Kidney (tissue), 14 donors: ENCODE measurements around the gene GPRC5D. TPM values are rescaled to one million over a fixed set of nuclear protein-coding genes. Genes with fewer than 3 reads are reported as not detected.

Experiments used
- DNase-seq, 5 donors: peaks; one replicate each; pipeline ENCODE4 v3.0.0-alpha.2; 2013 to 2020
- FAIRE-seq: peaks from 2 replicates; lab custom pipeline; 2012; peaks lifted over from hg19 to GRCh38; lab: Jason Lieb, UNC
- H3K27ac ChIP-seq, 2 donors: one replicate each; pipeline ENCODE4 v1.7.0; 2013; ENCODE audit warnings: low read depth in 2 of 2, low read length in 2 of 2, inconsistent platforms in 1 of 2
- H3K27me3 ChIP-seq: one replicate; pipeline ENCODE4 v1.7.1; 2013; ENCODE audit warnings: low read length, inconsistent platforms; ENCODE audit not compliant: control insufficient read depth, insufficient read depth
- H3K36me3 ChIP-seq, 3 donors: one replicate each; pipeline versions ENCODE4 v1.7.0 to v1.7.1; 2013; ENCODE audit warnings: low read length in 3 of 3, control low read depth in 1 of 3, inconsistent platforms in 1 of 3; ENCODE audit not compliant: insufficient read depth in 3 of 3, control insufficient read depth in 2 of 3
- H3K4me1 ChIP-seq, 3 donors: one replicate each; pipeline versions ENCODE4 v1.7.0 to v1.7.1; 2013; ENCODE audit warnings: low read length in 3 of 3, inconsistent platforms in 1 of 3, low read depth in 1 of 3; ENCODE audit not compliant: control insufficient read depth in 2 of 3, insufficient read depth in 2 of 3
- H3K4me3 ChIP-seq, 3 donors: one replicate each; pipeline versions ENCODE4 v1.7.0 to v1.8.1; 2013; ENCODE audit warnings: low read length in 3 of 3, control low read depth in 1 of 3, inconsistent platforms in 1 of 3
- H3K9ac ChIP-seq, 3 donors: one replicate each; pipeline versions ENCODE4 v1.7.0 to v1.7.1; 2013; ENCODE audit warnings: low read length in 3 of 3, control low read depth in 1 of 3, inconsistent platforms in 1 of 3
- H3K9me3 ChIP-seq, 3 donors: one replicate each; pipeline versions ENCODE4 v1.7.0 to v1.7.1; 2013; ENCODE audit warnings: low read length in 3 of 3, control low read depth in 1 of 3, inconsistent platforms in 1 of 3; ENCODE audit not compliant: control insufficient read depth in 2 of 3, insufficient read depth in 1 of 3
- intact Hi-C: fragments of 100-400 bp; cut with DNase I; formaldehyde crosslinking; loops from one replicate; pipeline ENCODE4 v1.11.1; 2022
- polyA plus RNA-seq: library from polyadenylated mRNA; stranded (reverse); fragments of 350-450 nt; fragmentation: Illumina TruSeq; extraction: RNeasy Lipid Tissue Mini Kit (QIAGEN cat#74804); gene quantifications from one replicate; pipeline ENCODE4 v1.2.3, GENCODE V29; 2014; ENCODE audit warnings: low read depth, low replicate concordance; ENCODE audit not compliant: insufficient read depth
- total RNA-seq: library from RNA; stranded (reverse); fragmentation: NEBNext Ultra II Directional; extraction: Animal tissue kit (Norgen Biotek cat#: 25700); gene quantifications from one replicate; pipeline ENCODE4 v1.2.1, GENCODE V29; 2021
- TF ChIP-seq, protein P1 (sequence below): IDR thresholded peaks from 3 replicates; pipeline ENCODE4 v1.5.1; 2012; ENCODE audit warnings: mild to moderate bottlenecking, moderate library complexity, borderline replicate concordance; ENCODE audit not compliant: insufficient read depth; ENCODE audit errors: extremely low read depth
- donor health status: control.
- donor health status: control.
- donor health status: control.
- donor health status: control.
- donor health status: control.
- donor health status: DM: yes; HTN: yes; CAD: no.
- donor health status: Normal renal cell carcinoma (clear cell type).

The GPRC5D gene
- total and polyA plus RNA-seq, 2 donors from 2014 or later: 0.25 TPM; not detected in 1

DNA sequence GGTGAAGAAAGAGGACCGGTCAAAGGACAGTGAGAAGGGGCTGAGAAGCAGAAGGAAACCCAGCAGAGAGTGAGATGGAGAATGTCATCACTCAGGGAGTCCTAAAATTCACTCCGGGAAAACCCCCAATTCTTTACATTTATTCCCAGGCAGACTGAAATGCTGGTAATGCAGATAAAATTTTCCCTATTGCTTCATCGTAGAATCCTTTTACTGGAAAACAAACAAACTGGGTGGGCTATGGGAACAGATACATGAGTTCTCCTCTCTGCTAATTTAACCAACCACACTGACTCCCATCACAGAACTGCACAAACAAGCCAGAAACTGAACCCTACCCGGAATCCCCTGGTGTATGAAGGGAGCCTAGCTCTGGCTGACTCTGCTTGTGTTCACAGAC lies 27.2 kb upstream of the GPRC5D start:
- Histone ChIP-seq H3K27me3 (no peaks in the 10 kb centered on the region), H3K4me1 (no peaks in the 10 kb centered on the region), H3K9ac (no peak overlapping the region), H3K36me3 (peaks cover 7 to 33% (median 21%) of the 10 kb centered on the region in 3 donors), H3K4me3 (no peak overlapping the region), H3K9me3 (no peaks in the 10 kb centered on the region), H3K27ac (no peak overlapping the region)
- no peak for DNase-seq
- TF ChIP-seq, protein P1, sequence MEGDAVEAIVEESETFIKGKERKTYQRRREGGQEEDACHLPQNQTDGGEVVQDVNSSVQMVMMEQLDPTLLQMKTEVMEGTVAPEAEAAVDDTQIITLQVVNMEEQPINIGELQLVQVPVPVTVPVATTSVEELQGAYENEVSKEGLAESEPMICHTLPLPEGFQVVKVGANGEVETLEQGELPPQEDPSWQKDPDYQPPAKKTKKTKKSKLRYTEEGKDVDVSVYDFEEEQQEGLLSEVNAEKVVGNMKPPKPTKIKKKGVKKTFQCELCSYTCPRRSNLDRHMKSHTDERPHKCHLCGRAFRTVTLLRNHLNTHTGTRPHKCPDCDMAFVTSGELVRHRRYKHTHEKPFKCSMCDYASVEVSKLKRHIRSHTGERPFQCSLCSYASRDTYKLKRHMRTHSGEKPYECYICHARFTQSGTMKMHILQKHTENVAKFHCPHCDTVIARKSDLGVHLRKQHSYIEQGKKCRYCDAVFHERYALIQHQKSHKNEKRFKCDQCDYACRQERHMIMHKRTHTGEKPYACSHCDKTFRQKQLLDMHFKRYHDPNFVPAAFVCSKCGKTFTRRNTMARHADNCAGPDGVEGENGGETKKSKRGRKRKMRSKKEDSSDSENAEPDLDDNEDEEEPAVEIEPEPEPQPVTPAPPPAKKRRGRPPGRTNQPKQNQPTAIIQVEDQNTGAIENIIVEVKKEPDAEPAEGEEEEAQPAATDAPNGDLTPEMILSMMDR: no peak
- no peak for FAIRE-seq
- intact Hi-C loops: no loop called here

DNA sequence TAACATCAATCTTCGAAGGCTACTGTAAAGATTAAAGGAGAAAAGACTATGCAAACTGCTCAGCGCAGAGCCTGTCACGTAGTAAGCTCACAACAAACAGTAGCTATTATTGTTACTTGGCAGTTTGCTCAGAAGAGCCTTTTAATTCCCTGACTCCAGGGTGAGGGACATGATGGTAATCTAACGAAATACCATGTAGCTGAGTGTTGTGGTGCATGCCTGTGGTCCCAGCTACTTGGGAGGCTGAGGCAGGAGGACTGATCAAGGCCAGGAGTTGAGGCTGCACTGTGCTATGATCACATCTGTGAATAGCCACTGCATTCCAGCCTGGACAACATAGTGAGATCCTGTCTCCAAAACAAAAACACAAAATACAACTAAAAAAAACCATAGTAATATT lies 25.3 kb upstream of the GPRC5D start:
- Histone ChIP-seq H3K4me3 (no peak overlapping the region), H3K9ac (no peak overlapping the region), H3K27me3 (no peaks in the 10 kb centered on the region), H3K4me1 (no peaks in the 10 kb centered on the region), H3K27ac (no peak overlapping the region), H3K36me3 (peaks cover 15 to 50% (median 31%) of the 10 kb centered on the region in 3 donors), H3K9me3 (peaks cover 0 to 7% (median 6%) of the 10 kb centered on the region in 3 donors)
- FAIRE-seq: no peak
- TF ChIP-seq, protein P1: no peak
- intact Hi-C loops: no loop called here
- no peak for DNase-seq

DNA sequence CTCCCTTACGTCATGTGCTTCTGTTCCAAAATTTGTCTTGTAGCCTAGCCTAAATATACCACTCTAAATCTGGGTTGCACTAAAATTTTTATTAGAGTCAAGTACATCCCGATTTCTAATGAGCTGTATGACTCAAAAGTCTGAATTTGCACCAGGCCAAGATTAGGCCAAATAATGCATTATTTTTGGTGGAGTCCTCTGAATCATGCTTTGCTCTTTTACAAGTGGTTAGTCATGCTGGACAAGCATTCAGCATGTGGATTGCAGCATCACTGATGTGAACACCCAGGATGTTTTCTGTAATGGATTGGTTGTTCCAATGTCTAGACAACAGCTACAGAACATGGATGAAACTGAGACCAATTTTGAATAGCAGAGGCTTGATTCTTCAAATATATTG lies 24.4 kb upstream of the GPRC5D start:
- no peaks in the 10 kb centered on the region for H3K4me1 ChIP-seq
- no peak for FAIRE-seq
- intact Hi-C loops: no loop called here
- peaks cover 15 to 53% (median 28%) of the 10 kb centered on the region in 3 donors for H3K36me3 ChIP-seq
- H3K9ac ChIP-seq: no peak overlapping the region
- TF ChIP-seq, protein P1: no peak
- H3K27ac ChIP-seq: no peak overlapping the region
- no peak for DNase-seq
- H3K9me3 ChIP-seq: peaks cover 0 to 7% (median 6%) of the 10 kb centered on the region in 3 donors
- no peaks in the 10 kb centered on the region for H3K27me3 ChIP-seq
- H3K4me3 ChIP-seq: no peak overlapping the region
